Cardiac fibroblast (primary cell): Measurements from ENCODE around the gene PDLIM1.

ENCODE experiments used
- DNase-seq, 2 donors: peaks; one replicate each; pipeline versions ENCODE4 v3.0.0 to v3.0.0-alpha.2; 2010; ENCODE audit warnings: low read depth in 2 of 2
- H3K4me3 ChIP-seq, 2 donors: replicated peaks in 1 of 2; 1 replicate in 1 of 2; 2 replicates in 1 of 2; pipeline ENCODE4 v1.5.1; 2011; ENCODE audit warnings: low read depth in 2 of 2, low read length in 2 of 2, mild to moderate bottlenecking in 2 of 2, moderate library complexity in 1 of 2
- CTCF ChIP-seq: IDR thresholded peaks from one replicate; pipeline ENCODE4 v1.5.1; 2011; ENCODE audit warnings: low read depth, mild to moderate bottlenecking, low read length, inconsistent platforms

The PDLIM1 gene

DNA sequence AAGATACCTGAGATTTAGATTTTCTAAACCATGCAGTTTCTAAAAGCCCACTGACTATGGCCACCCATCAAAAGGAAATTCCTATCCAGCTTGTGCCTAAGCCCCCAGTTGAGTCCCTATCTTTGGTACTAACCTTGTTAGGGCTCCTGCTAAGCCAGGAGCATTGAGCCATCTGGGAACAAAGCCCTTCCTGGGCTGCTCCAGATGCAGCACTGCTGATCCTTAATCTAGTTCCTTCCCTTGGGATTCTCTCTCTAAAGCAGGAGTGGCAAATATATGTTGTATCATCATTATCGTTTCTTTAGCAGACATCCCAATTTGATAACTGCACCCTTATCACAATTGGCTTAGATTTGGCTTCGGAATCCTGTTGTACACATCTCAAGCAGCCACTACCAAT lies 24.7 kb upstream of the PDLIM1 start:
- DNase-seq = no peak
- no peak for TF ChIP-seq CTCF
- no peak overlapping the region for H3K4me3 ChIP-seq

DNA sequence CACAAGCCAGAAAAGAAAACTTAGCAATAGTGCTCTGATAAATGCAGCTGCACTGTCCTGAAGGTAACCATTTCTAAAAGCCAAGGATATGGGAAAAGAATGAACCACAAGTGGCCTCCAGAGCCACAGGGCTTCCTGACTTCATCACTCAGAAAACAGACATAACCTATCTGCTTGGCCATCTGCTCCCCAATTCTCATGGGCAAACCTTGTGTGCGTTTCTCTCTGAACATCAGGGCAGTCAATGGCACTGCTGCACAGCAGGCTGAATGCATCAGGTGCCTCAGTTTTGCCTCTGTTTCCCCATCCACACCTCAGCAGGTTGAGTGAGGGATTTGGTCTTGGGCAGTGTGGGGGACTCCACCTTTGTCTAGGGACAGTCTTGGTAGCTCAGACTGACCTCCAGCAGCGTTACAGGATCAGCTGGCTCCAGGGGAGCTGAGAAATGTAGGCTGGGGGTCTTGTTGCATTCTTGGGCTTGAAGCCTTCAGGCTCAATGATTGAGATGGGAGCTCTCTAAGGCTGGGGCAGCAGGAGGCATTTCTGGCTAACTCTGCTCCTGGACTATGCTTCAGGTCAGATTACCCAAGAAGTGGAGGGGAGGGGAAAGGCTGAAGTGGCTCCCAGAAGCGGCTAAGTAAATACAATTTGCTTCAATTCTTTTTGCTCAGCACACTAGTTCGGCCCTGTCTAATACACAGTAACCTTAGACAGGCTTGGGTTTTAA lies 23.6 kb upstream of the PDLIM1 start:
- TF ChIP-seq CTCF = no peak
- DNase-seq = no peak
- H3K4me3 ChIP-seq = no peak overlapping the region

- no peak for TF ChIP-seq CTCF
- H3K4me3 ChIP-seq = no peak overlapping the region
- no peak for DNase-seq
Observed at GRCh38 chr10:95312986-95313495, 22.2 kb upstream of the PDLIM1 start.

- H3K4me3 ChIP-seq = no peak overlapping the region
- DNase-seq = peak; percentile 5 to 39
- no peak for TF ChIP-seq CTCF
Observed at GRCh38 chr10:95312257-95312656, 21.5 kb upstream of the PDLIM1 start.

- no peak overlapping the region for H3K4me3 ChIP-seq
- TF ChIP-seq CTCF = no peak
- DNase-seq = no peak
Observed at GRCh38 chr10:95309958-95310357, 19.2 kb upstream of the PDLIM1 start.

- no peak for TF ChIP-seq CTCF
- DNase-seq = peak; percentile 97 to 98
- H3K4me3 ChIP-seq = no peak overlapping the region
Observed at GRCh38 chr10:95308389-95309302, 17.8 kb upstream of the PDLIM1 start.
